ENCODE measurements around the gene ITGB3BP.
A peak's percentile ranks its signal among the peaks of the same experiment; 100 is the strongest.

The ITGB3BP gene

GRCh38 chr1:63405987-63406386, 117.0 kb downstream of the ITGB3BP start:
- H3K27ac ChIP-seq = no peak overlapping the region
- no peak for TF ChIP-seq CTCF (conservative IDR thresholded peaks at IDR 0.05)

- peak overlapping the region; percentile 28 for H3K27ac ChIP-seq
- no peak for TF ChIP-seq CTCF (conservative IDR thresholded peaks at IDR 0.05)
Measured at GRCh38 chr1:63405021-63405420, 118.0 kb downstream of the ITGB3BP start.

- no peak overlapping the region for H3K27ac ChIP-seq
- no peak for TF ChIP-seq CTCF (conservative IDR thresholded peaks at IDR 0.05)
Measured at GRCh38 chr1:63403386-63403785, 119.6 kb downstream of the ITGB3BP start.

- no peak for TF ChIP-seq CTCF (conservative IDR thresholded peaks at IDR 0.05)
- no peak overlapping the region for H3K27ac ChIP-seq
Measured at GRCh38 chr1:63401945-63402344, 121.1 kb downstream of the ITGB3BP start.

Data from VCaP (cell line).